22Rv1 (cell line): ENCODE data around the gene TXNDC12.

Source experiments
- ZFX ChIP-seq: fragments of 450-650 bp; IDR thresholded peaks from 2 replicates; pipeline ENCODE4 v1.6.1; 2017; ENCODE audit warnings: antibody characterized with exemption, borderline replicate concordance
- TF ChIP-seq, protein P1 (sequence below): fragments of 450-650 bp; IDR thresholded peaks from 2 replicates; pipeline ENCODE4 v1.5.1; 2017; ENCODE audit warnings: mild to moderate bottlenecking

DNA sequence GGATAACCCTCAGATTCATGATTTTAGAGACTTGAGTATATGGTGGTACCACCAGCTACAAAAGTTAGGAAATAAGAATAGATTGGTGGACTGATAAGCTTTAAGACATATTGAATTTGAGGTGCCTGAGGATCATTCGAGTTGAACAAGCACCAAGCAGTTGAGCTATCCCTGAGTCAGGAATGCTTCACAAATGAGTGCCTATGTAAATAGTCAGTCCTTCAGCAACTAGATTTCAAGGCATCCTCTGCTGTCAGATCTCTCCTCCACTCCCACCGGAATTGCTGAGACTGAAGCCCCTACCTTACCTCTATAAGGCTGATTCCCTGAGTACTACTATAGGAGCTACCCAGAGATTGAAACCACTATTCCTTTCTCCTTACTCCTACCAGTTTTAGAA, 8.2 kb upstream of the TXNDC12 start:
- TF ChIP-seq, protein P1, sequence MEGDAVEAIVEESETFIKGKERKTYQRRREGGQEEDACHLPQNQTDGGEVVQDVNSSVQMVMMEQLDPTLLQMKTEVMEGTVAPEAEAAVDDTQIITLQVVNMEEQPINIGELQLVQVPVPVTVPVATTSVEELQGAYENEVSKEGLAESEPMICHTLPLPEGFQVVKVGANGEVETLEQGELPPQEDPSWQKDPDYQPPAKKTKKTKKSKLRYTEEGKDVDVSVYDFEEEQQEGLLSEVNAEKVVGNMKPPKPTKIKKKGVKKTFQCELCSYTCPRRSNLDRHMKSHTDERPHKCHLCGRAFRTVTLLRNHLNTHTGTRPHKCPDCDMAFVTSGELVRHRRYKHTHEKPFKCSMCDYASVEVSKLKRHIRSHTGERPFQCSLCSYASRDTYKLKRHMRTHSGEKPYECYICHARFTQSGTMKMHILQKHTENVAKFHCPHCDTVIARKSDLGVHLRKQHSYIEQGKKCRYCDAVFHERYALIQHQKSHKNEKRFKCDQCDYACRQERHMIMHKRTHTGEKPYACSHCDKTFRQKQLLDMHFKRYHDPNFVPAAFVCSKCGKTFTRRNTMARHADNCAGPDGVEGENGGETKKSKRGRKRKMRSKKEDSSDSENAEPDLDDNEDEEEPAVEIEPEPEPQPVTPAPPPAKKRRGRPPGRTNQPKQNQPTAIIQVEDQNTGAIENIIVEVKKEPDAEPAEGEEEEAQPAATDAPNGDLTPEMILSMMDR: no peak
- TF ChIP-seq ZFX: no peak
